Natural killer cell treated with Interleukin-12 subunit alpha and Interleukin-12 subunit beta and Interleukin-15 and Interleukin-18, amount 100 ng/mL, for 72 hours (primary cell): ENCODE data around the gene SATB2. TPM values are rescaled to one million over a fixed set of nuclear protein-coding genes. Genes with fewer than 3 reads are reported as not detected.

Experiments
- ATAC-seq, 2 donors: fragments of 150-1000 bp; cut with Tn5 transposase in 1 of 2; sonication (Bioruptor Pico), chemical (Tn5 transposase) in 1 of 2; 2 replicates each; pipeline ENCODE4 v1.10.0; 2021
- DNase-seq: peaks from one replicate; pipeline ENCODE4 v3.0.0; 2022; ENCODE audit warnings: low spot score
- H3K27ac Mint-ChIP-seq, 2 donors: 1 replicate in 1 of 2; 2 replicates in 1 of 2; pipeline ENCODE4 v1.8.0; 2022; ENCODE audit warnings: mixed read lengths in 2 of 2, mild to moderate bottlenecking in 1 of 2, moderate library complexity in 1 of 2
- H3K27me3 Mint-ChIP-seq, 2 donors: 1 replicate in 1 of 2; 2 replicates in 1 of 2; pipeline ENCODE4 v1.8.0; 2022; ENCODE audit warnings: mixed read lengths in 2 of 2
- H3K36me3 Mint-ChIP-seq: one replicate; pipeline ENCODE4 v1.8.0; 2022; ENCODE audit warnings: mixed read lengths
- H3K4me1 Mint-ChIP-seq, 2 donors: 1 replicate in 1 of 2; 2 replicates in 1 of 2; pipeline ENCODE4 v1.8.0; 2022; ENCODE audit warnings: low read depth in 2 of 2, mixed read lengths in 2 of 2, mild to moderate bottlenecking in 1 of 2
- H3K4me3 Mint-ChIP-seq: one replicate; pipeline ENCODE4 v1.8.0; 2022; ENCODE audit warnings: mixed read lengths
- H3K9me3 Mint-ChIP-seq: 2 replicates; pipeline ENCODE4 v1.8.0; 2022; ENCODE audit warnings: mixed read lengths
- total RNA-seq, 2 donors: library from RNA; stranded (reverse); gene quantifications; one replicate each; pipeline ENCODE4 v1.2.3, GENCODE V29; 2022

Gene SATB2
- total RNA-seq, 2 donors from 2014 or later, result 0.71 to 1.5 TPM

GRCh38 chr2:199433204-199433832, 24.4 kb downstream of the SATB2 start:
- DNase-seq, result no peak
- H3K36me3 Mint-ChIP-seq, result no peaks in the 10 kb centered on the region
- H3K9me3 Mint-ChIP-seq, result no peaks in the 10 kb centered on the region
- peaks cover 7 to 8% of the 10 kb centered on the region in 2 donors for H3K27me3 Mint-ChIP-seq
- no peak for ATAC-seq
- H3K4me3 Mint-ChIP-seq, result no peak overlapping the region
- H3K4me1 Mint-ChIP-seq, result no peaks in the 10 kb centered on the region
- H3K27ac Mint-ChIP-seq, result no peak overlapping the region

GRCh38 chr2:199431746-199432213, 26.0 kb downstream of the SATB2 start:
- ATAC-seq (no peak), DNase-seq (no peak)
- Mint-ChIP-seq H3K36me3 (no peaks in the 10 kb centered on the region), H3K27ac (no peak overlapping the region), H3K9me3 (no peaks in the 10 kb centered on the region), H3K4me1 (no peaks in the 10 kb centered on the region), H3K27me3 (peaks cover 7% of the 10 kb centered on the region in 2 donors), H3K4me3 (no peak overlapping the region)

DNA sequence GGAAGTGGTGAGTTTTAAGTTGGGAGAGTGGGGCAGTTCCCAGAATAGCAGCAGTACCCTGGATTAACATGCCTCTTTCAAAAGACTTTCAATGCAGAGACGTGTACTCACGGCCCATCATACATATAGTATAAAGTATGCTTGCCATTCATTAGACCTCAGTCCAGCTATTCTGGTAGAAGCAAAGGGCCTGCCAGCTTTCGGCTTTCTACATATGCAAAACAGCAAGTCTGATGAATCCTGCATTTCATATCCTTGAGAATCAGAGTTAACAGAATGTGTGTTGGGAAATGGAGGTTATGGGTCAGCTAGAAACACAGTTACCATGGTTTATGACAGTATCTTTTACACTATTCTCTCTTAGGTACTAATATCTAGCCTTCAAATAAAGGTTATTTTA, 27.5 kb downstream of the SATB2 start:
- no peaks in the 10 kb centered on the region for H3K9me3 Mint-ChIP-seq
- DNase-seq (no peak), ATAC-seq (no peak)
- no peaks in the 10 kb centered on the region for H3K36me3 Mint-ChIP-seq
- H3K27me3 Mint-ChIP-seq, result peaks cover 0 to 5% of the 10 kb centered on the region in 2 donors
- H3K4me3 Mint-ChIP-seq, result no peak overlapping the region
- no peak overlapping the region for H3K27ac Mint-ChIP-seq
- no peaks in the 10 kb centered on the region for H3K4me1 Mint-ChIP-seq

DNA sequence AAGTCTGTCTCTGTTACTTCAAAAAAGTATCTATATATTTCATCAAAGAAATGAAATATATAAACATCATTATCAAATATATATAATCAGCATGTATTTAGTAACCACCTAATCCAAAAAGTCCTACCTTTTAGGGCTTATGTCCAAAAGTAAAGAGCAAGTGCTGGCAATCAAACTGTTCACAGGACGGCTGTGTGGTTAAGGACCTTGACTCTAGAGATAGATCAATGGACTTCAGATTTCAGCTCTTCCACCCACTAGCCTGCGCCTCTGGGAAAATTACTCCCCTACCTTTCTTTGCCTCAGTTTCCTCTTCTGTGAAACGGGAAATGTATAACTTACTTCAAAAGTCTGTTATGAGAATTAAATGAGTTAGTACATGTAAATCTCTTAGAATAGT, 29.4 kb downstream of the SATB2 start:
- H3K36me3 Mint-ChIP-seq, result no peaks in the 10 kb centered on the region

DNA sequence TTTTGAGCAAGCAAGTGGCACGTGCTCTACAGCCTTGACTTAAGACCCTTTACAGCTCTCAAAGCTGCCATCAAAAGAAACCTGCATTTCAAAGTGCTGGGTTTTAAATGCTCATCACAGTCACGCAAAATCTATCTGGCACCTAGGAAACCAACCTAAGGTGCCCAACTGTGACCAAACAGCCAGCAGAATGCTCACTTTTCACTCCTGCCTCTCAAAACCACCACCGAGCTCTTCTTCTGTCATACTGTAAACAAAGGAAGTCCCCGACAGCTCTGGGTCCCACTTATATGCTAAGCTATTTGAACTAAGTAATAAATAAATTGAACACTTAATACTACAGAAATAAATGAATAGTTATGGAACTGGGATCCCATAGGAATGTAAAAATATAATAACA, 33.6 kb downstream of the SATB2 start:
- Mint-ChIP-seq H3K36me3 (no peaks in the 10 kb centered on the region), H3K4me1 (no peaks in the 10 kb centered on the region), H3K9me3 (no peaks in the 10 kb centered on the region), H3K27me3 (peaks cover 0 to 2% of the 10 kb centered on the region in 2 donors), H3K4me3 (no peak overlapping the region), H3K27ac (no peak overlapping the region)
- no peak for DNase-seq
- no peak for ATAC-seq

More for the DNA sequence above, 29.4 kb downstream of the SATB2 start:
- no peak for ATAC-seq
- no peak overlapping the region for H3K27ac Mint-ChIP-seq
- peaks cover 0 to 5% of the 10 kb centered on the region in 2 donors for H3K27me3 Mint-ChIP-seq
- no peaks in the 10 kb centered on the region for H3K4me1 Mint-ChIP-seq
- DNase-seq, result no peak
- H3K4me3 Mint-ChIP-seq, result no peak overlapping the region
- H3K9me3 Mint-ChIP-seq, result no peaks in the 10 kb centered on the region

DNA sequence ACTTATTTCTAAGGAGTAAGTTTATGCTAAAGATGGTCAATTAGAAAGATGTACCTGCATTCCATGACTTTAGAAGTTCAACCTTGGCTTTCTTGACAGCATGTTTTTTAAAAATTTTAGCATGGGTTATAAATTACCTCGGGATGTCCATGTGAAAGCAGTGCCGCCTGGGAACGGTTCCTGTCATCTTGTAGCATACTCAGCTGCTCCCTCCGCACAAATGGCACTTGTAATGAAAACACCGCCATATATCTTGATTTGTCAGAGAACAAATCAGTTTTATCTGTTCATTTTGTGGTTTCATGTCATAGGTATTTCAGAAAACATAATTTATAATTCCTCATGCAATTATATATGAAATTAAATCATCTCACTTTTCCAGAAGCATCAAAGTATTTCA, 38.3 kb downstream of the SATB2 start:
- Mint-ChIP-seq H3K4me3 (no peak overlapping the region), H3K36me3 (no peaks in the 10 kb centered on the region), H3K27me3 (peaks cover 0 to 2% of the 10 kb centered on the region in 2 donors), H3K27ac (no peak overlapping the region), H3K9me3 (no peaks in the 10 kb centered on the region), H3K4me1 (no peaks in the 10 kb centered on the region)
- no peak for DNase-seq
- no peak for ATAC-seq

- Mint-ChIP-seq H3K4me1 (no peaks in the 10 kb centered on the region), H3K9me3 (no peaks in the 10 kb centered on the region), H3K4me3 (no peak overlapping the region), H3K27ac (no peak overlapping the region), H3K36me3 (no peaks in the 10 kb centered on the region), H3K27me3 (peaks cover 8 to 13% of the 10 kb centered on the region in 2 donors)
- DNase-seq (no peak), ATAC-seq (no peak)
These were observed 43.3 kb downstream of the SATB2 start for GRCh38 chr2:199414465-199414864.

- Mint-ChIP-seq H3K36me3 (no peaks in the 10 kb centered on the region), H3K27ac (no peak overlapping the region), H3K4me1 (no peaks in the 10 kb centered on the region), H3K9me3 (no peaks in the 10 kb centered on the region), H3K4me3 (no peak overlapping the region), H3K27me3 (peaks cover 8 to 13% of the 10 kb centered on the region in 2 donors)
- DNase-seq, result no peak
- no peak for ATAC-seq
These were observed 43.7 kb downstream of the SATB2 start for GRCh38 chr2:199414001-199414400.

DNA sequence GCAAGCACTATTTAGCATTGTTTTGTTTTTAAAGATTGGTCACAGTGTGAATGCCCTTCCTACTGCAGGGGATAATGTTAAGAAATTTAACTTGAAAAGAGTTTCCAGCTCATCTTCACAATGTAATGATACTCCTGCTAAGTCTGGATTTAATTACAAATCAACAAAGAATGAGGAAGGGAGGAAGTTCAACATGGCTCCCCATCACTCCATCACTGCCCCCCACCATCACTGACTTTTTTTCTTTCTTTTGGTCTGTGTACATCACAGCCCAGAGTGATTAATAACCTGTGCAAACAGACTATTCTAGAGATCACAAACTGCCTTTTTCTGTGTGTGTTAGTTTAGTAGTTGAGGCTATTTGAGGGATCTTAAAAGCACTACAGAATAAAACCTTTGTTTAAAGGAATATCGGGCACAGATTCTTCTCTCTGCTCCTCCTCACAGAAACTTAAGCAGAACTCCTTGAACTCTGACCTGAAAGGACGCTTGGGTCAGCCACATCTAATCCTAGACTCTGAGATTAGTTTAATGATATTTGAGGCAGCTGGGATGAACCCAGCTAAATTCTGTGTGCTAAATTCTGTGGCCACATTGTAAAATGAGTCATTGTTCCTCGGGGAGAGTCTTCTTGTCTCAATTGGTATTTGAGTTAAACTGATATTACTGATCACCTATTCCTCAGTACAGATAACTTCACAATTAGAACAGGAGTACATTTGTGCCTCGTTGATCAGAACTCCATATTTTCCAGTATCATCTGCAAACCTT, 47.8 kb downstream of the SATB2 start:
- no peak overlapping the region for H3K4me3 Mint-ChIP-seq
- no peaks in the 10 kb centered on the region for H3K4me1 Mint-ChIP-seq
- DNase-seq (no peak), ATAC-seq (no peak)
- no peaks in the 10 kb centered on the region for H3K9me3 Mint-ChIP-seq
- no peak overlapping the region for H3K27ac Mint-ChIP-seq
- no peaks in the 10 kb centered on the region for H3K36me3 Mint-ChIP-seq
- peaks cover 13% of the 10 kb centered on the region in 2 donors for H3K27me3 Mint-ChIP-seq

- peaks cover 11 to 13% of the 10 kb centered on the region in 2 donors for H3K27me3 Mint-ChIP-seq
- H3K4me1 Mint-ChIP-seq, result no peaks in the 10 kb centered on the region
- no peak overlapping the region for H3K27ac Mint-ChIP-seq
- no peaks in the 10 kb centered on the region for H3K9me3 Mint-ChIP-seq
- H3K36me3 Mint-ChIP-seq, result no peaks in the 10 kb centered on the region
- no peak for DNase-seq
- H3K4me3 Mint-ChIP-seq, result no peak overlapping the region
- no peak for ATAC-seq
These were observed 50.3 kb downstream of the SATB2 start for GRCh38 chr2:199407421-199407820.

GRCh38 chr2:199405241-199405640, 52.5 kb downstream of the SATB2 start:
- ATAC-seq (no peak), DNase-seq (no peak)
- H3K36me3 Mint-ChIP-seq, result no peaks in the 10 kb centered on the region
- peaks cover 0 to 5% of the 10 kb centered on the region in 2 donors for H3K27me3 Mint-ChIP-seq
- no peak overlapping the region for H3K4me3 Mint-ChIP-seq
- no peak overlapping the region for H3K27ac Mint-ChIP-seq
- H3K9me3 Mint-ChIP-seq, result no peaks in the 10 kb centered on the region
- no peaks in the 10 kb centered on the region for H3K4me1 Mint-ChIP-seq

DNA sequence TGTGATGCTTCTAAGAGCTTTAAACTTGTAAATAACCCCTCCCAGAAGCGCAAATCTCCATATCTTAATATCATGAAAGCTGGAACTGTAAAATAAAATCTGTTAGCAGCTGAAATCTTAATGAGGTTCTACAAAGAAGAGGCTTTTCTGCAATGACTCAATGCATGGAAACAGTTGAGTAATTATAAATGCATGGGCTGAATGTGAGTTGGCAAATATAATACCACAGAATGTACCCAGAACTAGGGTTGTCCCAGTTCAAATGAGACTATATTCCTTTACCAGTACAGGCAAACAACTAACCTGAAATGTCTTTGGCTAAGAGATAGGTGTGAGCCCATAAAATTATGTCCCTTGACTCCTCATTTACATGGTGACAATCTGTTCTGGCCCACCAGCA, 52.9 kb downstream of the SATB2 start:
- Mint-ChIP-seq H3K4me1 (no peaks in the 10 kb centered on the region), H3K27ac (no peak overlapping the region), H3K36me3 (no peaks in the 10 kb centered on the region), H3K27me3 (peaks cover 0 to 5% of the 10 kb centered on the region in 2 donors), H3K9me3 (no peaks in the 10 kb centered on the region), H3K4me3 (no peak overlapping the region)
- no peak for DNase-seq
- ATAC-seq, result no peak

DNA sequence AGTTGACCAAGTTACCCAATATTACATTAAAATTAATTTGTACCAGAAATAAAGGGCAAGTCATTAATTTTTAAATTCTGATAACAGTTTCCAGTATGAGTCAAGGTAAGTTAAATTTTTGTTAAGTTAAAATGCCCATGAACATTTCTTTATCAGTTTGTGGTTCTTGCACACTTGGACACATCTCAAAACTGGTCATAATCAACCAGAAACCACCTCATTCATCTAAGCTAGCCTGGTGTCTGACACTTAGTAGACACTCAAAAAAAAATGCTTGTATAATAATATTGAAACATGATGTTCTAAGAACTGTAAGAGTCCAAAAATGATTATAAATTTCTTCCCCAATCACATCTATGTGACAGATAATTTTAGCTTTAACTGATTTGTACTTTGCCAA, 62.4 kb downstream of the SATB2 start:
- DNase-seq (no peak), ATAC-seq (no peak)
- H3K27me3 Mint-ChIP-seq, result peaks cover 0 to 9% of the 10 kb centered on the region in 2 donors
- no peaks in the 10 kb centered on the region for H3K9me3 Mint-ChIP-seq
- no peaks in the 10 kb centered on the region for H3K36me3 Mint-ChIP-seq
- no peaks in the 10 kb centered on the region for H3K4me1 Mint-ChIP-seq
- no peak overlapping the region for H3K4me3 Mint-ChIP-seq
- H3K27ac Mint-ChIP-seq, result no peak overlapping the region

DNA sequence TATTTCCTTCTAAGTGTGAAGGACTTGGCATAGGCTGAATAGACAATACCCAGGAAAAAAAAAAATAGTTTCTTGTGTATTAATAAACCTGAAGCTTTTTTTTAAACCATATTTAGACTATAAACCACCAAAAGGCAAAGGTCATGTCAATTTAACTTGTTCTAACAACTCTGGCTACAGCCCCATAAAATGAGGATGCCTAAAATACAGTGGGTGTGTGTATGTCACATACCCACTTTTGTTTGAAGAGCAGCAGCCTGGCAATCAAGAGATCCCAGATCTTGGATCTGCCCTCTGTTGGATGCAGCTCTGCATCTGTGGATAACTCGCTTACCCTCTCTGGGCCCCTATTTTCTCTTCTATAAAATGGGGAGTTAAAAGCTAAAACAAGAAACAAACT, 65.4 kb downstream of the SATB2 start:
- H3K27ac Mint-ChIP-seq, result no peak overlapping the region
- H3K27me3 Mint-ChIP-seq, result no peaks in the 10 kb centered on the region
- DNase-seq, result no peak
- no peaks in the 10 kb centered on the region for H3K36me3 Mint-ChIP-seq
- no peak for ATAC-seq
- H3K9me3 Mint-ChIP-seq, result no peaks in the 10 kb centered on the region
- H3K4me3 Mint-ChIP-seq, result no peak overlapping the region
- no peaks in the 10 kb centered on the region for H3K4me1 Mint-ChIP-seq
